ENCODE data around the gene XIRP1.
A peak's percentile ranks its signal among the peaks of the same experiment; 100 is the strongest.

Gene XIRP1

GRCh38 chr3:39166134-39166710 is 26.2 kb downstream of the XIRP1 start:
- DNase-seq: no peak

- no peak for DNase-seq
Observed at GRCh38 chr3:39165518-39165917, 26.9 kb downstream of the XIRP1 start.

GRCh38 chr3:39164414-39164813 is 28.0 kb downstream of the XIRP1 start:
- no peak for DNase-seq

GRCh38 chr3:39158148-39158715 is 34.2 kb downstream of the XIRP1 start:
- DNase-seq: no peak

GRCh38 chr3:39157359-39157758 is 35.0 kb downstream of the XIRP1 start:
- no peak for DNase-seq

GRCh38 chr3:39156421-39156820 is 36.0 kb downstream of the XIRP1 start:
- DNase-seq: no peak

GRCh38 chr3:39154280-39155021 is 37.9 kb downstream of the XIRP1 start:
- DNase-seq: no peak

- DNase-seq: no peak
Observed at GRCh38 chr3:39153977-39154279, 38.5 kb downstream of the XIRP1 start.

GRCh38 chr3:39150803-39151631 is 41.4 kb downstream of the XIRP1 start:
- no peak for DNase-seq

- no peak for DNase-seq
Observed at GRCh38 chr3:39150148-39150802, 42.1 kb downstream of the XIRP1 start.

- DNase-seq: no peak
Observed at GRCh38 chr3:39149498-39150147, 42.8 kb downstream of the XIRP1 start.

GRCh38 chr3:39149059-39149455 is 43.3 kb downstream of the XIRP1 start:
- DNase-seq: no peak

- no peak for DNase-seq
Observed at GRCh38 chr3:39148435-39149058, 43.8 kb downstream of the XIRP1 start.

GRCh38 chr3:39147711-39148434 is 44.5 kb downstream of the XIRP1 start:
- no peak for DNase-seq

- peak; percentile 69 for DNase-seq
Observed at GRCh38 chr3:39146611-39147591, 45.5 kb downstream of the XIRP1 start.

- no peak for DNase-seq
Observed at GRCh38 chr3:39146083-39146501, 46.3 kb downstream of the XIRP1 start.

- no peak for DNase-seq
Observed at GRCh38 chr3:39144748-39145380, 47.5 kb downstream of the XIRP1 start.

GRCh38 chr3:39144095-39144747 is 48.2 kb downstream of the XIRP1 start:
- no peak for DNase-seq
